Transverse colon (tissue), 4 donors: ENCODE data around the gene PPP4R3A.

ENCODE experiments used
- CTCF ChIP-seq, 5 experiments: fragments of 200-600 bp in 3 of 5; fragments of 450-650 bp in 2 of 5; sonication (generic) in 3 of 5; IDR thresholded peaks; 1 replicate in 2 of 5; 2 replicates in 3 of 5; pipeline ENCODE4 v1.5.1; 2016 to 2017; ENCODE audit warnings: antibody characterized with exemption in 5 of 5, inconsistent platforms in 3 of 5, mild to moderate bottlenecking in 2 of 5, moderate library complexity in 1 of 5
- POLR2A ChIP-seq: fragments of 450-650 bp; IDR thresholded peaks from one replicate; pipeline ENCODE4 v1.6.1; 2016; ENCODE audit warnings: antibody characterized with exemption, mild to moderate bottlenecking, moderate library complexity
- POLR2AphosphoS5 ChIP-seq, 3 donors: sonication (generic); formaldehyde crosslinking; IDR thresholded peaks; one replicate each; pipeline ENCODE4 v1.6.1; 2016; ENCODE audit warnings: antibody characterized with exemption in 3 of 3

GRCh38 chr14:91419044-91419397 is 91.1 kb downstream of the PPP4R3A start:
- peak in 1 of 5 experiments; percentile 4 for TF ChIP-seq CTCF (IDR thresholded peaks at IDR 0.05)
- TF ChIP-seq POLR2AphosphoS5 (IDR thresholded peaks at IDR 0.05) = no peak
- TF ChIP-seq POLR2A = no peak
